ENCODE results near the gene HIF3A.

- TF ChIP-seq CTCF (IDR thresholded peaks at IDR 0.05) (no peak), POLR2A (IDR thresholded peaks at IDR 0.05) (no peak)
These were observed 42.1 kb upstream of the HIF3A start for GRCh38 chr19:46254776-46255175.

All from esophagus squamous epithelium (tissue), 4 donors.